SJCRH30 (cell line): ENCODE results near the gene ERI3. TPM values are rescaled to one million over a fixed set of nuclear protein-coding genes. Genes with fewer than 3 reads are reported as not detected.
"Not testable (repeated sequence)": the region's sequence is repeated elsewhere in the genome, so short reads cannot be mapped to it uniquely, and the experiment has no call there.

Source experiments
- DNase-seq, 2 experiments: peaks; one replicate each; pipeline ENCODE4 v3.0.0-alpha.2; 2015 to 2020
- H3K27ac ChIP-seq: fragments of 250-450 bp; sonication (Bioruptor Pico); 2 replicates; pipeline ENCODE4 v1.5.1; 2020; ENCODE audit warnings: mild to moderate bottlenecking, moderate library complexity
- H3K27me3 ChIP-seq: fragments of 250-450 bp; sonication (Bioruptor Pico); 2 replicates; pipeline ENCODE4 v1.5.1; 2020; ENCODE audit warnings: mild to moderate bottlenecking, moderate library complexity
- H3K36me3 ChIP-seq: fragments of 250-450 bp; sonication (Bioruptor Pico); 2 replicates; pipeline ENCODE4 v1.5.1; 2020; ENCODE audit warnings: mild to moderate bottlenecking, moderate library complexity
- H3K4me1 ChIP-seq: fragments of 250-450 bp; sonication (Bioruptor Pico); 2 replicates; pipeline ENCODE4 v1.5.1; 2020; ENCODE audit warnings: mild to moderate bottlenecking, moderate library complexity
- H3K4me3 ChIP-seq: fragments of 250-450 bp; sonication (Bioruptor Pico); 2 replicates; pipeline ENCODE4 v1.5.1; 2020; ENCODE audit warnings: mild to moderate bottlenecking, moderate library complexity
- H3K9me3 ChIP-seq: fragments of 250-450 bp; sonication (Bioruptor Pico); replicated peaks from 2 replicates; pipeline ENCODE4 v1.5.1; 2020; ENCODE audit warnings: mild to moderate bottlenecking, moderate library complexity
- total RNA-seq: library from RNA; depleted of rRNA; stranded (reverse); fragments of >200 nt; shearing (Covaris generic); gene quantifications from 2 replicates; pipeline ENCODE4 v1.2.3, GENCODE V29; 2014

Gene ERI3
- total RNA-seq, 1 experiment from 2014 or later: 64.8 TPM

DNA sequence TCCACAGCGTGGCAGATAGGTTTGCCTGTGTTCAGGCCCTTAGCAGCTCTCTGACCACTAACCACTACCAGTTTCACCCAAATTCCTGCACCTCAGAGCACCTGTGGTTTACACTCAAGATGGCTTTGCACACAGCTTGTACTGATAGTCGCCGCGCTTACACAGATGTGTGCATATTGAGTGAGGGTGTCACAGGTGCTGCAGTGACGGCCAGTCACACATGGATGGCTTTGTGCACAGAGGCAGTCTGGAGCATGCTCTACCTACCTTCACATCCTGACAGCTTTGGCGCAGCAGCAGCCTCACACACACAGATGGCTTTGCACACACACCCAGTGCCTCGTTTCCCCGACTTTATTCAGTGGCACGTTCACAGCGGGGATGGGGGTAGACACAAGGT, 134.3 kb downstream of the ERI3 start:
- H3K36me3 ChIP-seq: peaks cover 22% of the 10 kb centered on the region
- no peak for DNase-seq

DNA sequence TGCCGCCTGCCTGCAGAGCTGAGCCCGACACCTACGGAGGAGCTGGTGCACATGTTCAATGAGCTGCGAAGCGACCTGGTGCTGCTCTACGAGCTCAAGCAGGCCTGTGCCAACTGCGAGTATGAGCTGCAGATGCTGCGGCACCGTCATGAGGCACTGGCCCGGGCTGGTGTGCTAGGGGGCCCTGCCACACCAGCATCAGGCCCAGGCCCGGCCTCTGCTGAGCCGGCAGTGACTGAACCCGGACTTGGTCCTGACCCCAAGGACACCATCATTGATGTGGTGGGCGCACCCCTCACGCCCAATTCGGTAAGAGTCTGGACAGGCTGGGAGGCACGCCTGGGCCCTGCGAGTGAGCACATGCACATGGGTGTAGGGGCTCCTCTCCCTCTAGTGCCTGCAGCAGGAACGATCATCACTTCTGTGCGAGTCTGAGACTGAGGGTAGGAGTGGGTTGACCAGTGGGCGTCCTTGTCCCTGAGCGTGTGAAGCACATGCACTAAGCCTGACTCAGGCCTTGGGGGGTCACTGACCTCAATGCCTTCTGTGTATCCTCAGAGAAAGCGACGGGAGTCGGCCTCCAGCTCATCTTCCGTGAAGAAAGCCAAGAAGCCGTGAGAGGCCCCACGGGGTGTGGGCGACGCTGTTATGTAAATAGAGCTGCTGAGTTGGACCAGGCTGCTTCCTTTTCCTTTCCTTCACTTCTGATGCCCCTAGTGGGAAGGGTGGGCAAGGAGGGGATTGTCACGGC, 134.9 kb downstream of the ERI3 start:
- Histone ChIP-seq H3K27me3 (no peaks in the 10 kb centered on the region), H3K9me3 (no peaks in the 10 kb centered on the region), H3K36me3 (peaks cover 22% of the 10 kb centered on the region), H3K4me3 (no peak overlapping the region), H3K4me1 (no peaks in the 10 kb centered on the region), H3K27ac (no peak overlapping the region)
- no peak for DNase-seq

More for the DNA sequence above, 134.3 kb downstream of the ERI3 start:
- H3K9me3 ChIP-seq: peaks cover 2% of the 10 kb centered on the region
- no peaks in the 10 kb centered on the region for H3K27me3 ChIP-seq
- H3K27ac ChIP-seq: no peak overlapping the region
- no peak overlapping the region for H3K4me3 ChIP-seq
- no peaks in the 10 kb centered on the region for H3K4me1 ChIP-seq

DNA sequence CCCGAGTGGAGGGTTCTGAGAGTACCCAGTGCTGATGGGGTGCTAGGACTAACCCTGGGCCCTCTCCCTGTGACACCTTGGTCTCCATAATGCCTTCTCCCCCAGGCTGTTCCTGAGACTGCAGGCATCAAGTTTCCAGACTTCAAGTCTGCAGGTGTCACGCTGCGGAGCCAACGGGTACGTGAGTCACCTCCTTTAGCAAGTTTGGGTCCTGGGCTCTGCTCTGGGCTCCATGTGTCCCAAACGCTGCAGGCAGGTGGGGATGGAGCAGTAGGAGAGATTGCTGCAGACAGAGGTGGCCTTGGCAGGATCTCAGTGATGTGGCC, 135.8 kb downstream of the ERI3 start:
- peaks cover 22% of the 10 kb centered on the region for H3K36me3 ChIP-seq

DNA sequence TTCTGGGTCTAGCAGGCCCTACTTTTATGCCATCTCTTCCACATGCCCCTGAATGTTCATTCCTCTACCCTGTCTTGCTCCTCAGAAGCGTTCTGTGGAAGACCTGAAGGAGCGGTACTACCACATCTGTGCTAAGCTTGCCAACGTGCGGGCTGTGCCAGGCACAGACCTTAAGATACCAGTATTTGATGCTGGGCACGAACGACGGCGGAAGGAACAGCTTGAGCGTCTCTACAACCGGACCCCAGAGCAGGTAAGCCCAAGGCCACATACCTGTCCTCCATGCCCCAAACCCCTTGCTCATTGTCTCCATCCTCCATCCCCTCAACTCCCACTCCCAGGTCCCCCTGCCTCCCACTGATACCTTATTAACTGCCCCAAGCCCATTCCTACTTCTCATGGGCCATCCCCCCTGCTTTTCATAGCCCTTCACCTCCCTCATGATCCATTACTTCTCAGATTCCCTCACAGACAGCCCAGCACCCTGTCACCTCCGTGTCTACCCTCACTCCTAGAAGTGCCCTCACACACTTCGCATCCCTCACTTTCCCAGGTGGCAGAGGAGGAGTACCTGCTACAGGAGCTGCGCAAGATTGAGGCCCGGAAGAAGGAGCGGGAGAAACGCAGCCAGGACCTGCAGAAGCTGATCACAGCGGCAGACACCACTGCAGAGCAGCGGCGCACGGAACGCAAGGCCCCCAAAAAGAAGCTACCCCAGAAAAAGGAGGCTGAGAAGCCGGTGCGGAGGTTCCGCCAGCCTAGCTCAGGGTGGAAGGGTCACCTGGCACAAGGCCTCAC, 136.4 kb downstream of the ERI3 start:
- Histone ChIP-seq H3K27me3 (no peaks in the 10 kb centered on the region), H3K9me3 (no peaks in the 10 kb centered on the region), H3K4me3 (no peak overlapping the region), H3K4me1 (no peaks in the 10 kb centered on the region), H3K36me3 (peaks cover 22% of the 10 kb centered on the region), H3K27ac (no peak overlapping the region)
- DNase-seq: no peak

More for the DNA sequence above, 135.8 kb downstream of the ERI3 start:
- Histone ChIP-seq H3K4me1 (no peaks in the 10 kb centered on the region), H3K9me3 (no peaks in the 10 kb centered on the region), H3K27ac (no peak overlapping the region), H3K27me3 (no peaks in the 10 kb centered on the region), H3K4me3 (no peak overlapping the region)
- DNase-seq: no peak

DNA sequence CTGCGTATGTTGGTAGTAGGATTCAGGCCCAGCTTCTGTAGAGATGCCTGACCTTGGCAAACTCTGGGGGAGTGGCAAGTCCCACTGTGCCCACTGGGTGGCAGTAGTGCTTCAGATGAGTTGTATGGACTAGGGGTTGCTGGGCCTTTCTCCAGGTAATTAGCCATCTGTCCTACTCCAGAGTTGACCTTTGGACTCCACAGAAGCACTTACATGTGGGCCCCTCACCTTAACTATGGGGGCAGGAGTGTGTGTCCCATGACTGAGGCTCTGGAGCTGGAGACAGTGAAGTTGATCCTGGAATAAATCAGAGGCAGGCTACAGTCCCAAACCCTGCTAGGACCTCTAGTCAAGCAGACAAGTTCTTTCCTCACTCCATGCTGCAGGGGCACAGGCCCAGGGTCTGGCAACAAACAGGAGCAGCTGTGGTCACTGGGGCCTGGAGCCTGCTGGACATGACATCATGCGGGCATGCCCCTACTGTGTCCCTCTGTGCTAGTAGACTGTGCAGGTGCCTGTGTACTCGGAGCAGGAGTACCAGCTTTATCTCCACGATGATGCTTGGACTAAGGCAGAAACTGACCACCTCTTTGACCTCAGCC, 137.1 kb downstream of the ERI3 start:
- DNase-seq: peak; percentile 71 to 90
- peaks cover 22% of the 10 kb centered on the region for H3K36me3 ChIP-seq

DNA sequence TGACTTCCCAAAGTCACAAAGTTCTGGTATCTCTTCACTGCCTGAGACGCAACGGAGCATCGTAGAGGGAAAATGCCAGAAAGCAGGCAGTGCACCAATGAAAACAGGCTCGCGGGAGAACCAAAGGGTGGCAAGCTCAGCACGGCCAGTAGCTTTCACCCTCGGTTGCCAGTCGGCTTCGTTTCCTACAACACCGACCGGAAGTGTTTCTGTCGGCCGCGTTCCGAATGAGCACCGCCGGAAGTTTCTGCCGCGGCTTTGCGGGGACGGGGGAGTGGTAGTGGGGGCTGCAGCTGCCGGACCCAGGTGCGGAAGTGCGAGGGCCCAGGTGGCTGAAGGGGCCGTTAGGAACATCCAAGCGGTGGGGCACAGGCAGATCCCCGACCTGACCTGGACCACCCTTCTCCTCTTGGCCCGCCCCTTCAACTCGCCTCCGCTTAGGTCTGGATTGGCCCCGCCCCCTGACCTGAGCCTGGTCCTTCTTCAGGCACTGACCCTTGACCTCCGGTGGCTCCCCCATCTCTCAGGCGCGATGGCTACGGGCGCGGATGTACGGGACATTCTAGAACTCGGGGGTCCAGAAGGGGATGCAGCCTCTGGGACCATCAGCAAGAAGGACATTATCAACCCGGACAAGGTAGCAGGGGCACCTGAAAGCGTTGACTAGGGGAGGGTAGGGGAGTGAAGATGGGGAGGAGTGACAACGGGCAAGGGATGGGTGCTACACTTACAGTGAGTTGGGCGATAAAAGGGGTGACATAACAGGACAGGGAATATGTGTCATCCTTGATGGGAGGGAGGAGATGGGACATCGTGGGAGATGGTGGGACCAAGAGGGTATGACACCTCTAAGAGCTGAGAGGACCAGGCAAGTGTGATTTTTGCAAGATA, 141.6 kb downstream of the ERI3 start, which contains the start of gene DMAP1:
DMAP1 (plus strand) TSS at position 250 of the 891 bp plus-strand sequence; CDS start at position 533, 283 bp downstream.
- peaks cover 11% of the 10 kb centered on the region; the same call in 1 of the 2 replicates for H3K36me3 ChIP-seq
- peak within 1 kb of the TSS; percentile 44 for H3K27ac ChIP-seq
- DNase-seq: peak; percentile 86 to 93
- no peaks in the 10 kb centered on the region for H3K9me3 ChIP-seq
- 0 out of 2 replicates have a peak, but pooled peaks cover 2% of the 10 kb centered on the region for H3K4me1 ChIP-seq
- peak within 1 kb of the TSS; percentile 81 for H3K4me3 ChIP-seq
- no peaks in the 10 kb centered on the region for H3K27me3 ChIP-seq

More for the DNA sequence above, 137.1 kb downstream of the ERI3 start:
- Histone ChIP-seq H3K27me3 (no peaks in the 10 kb centered on the region), H3K27ac (no peak overlapping the region), H3K4me1 (no peaks in the 10 kb centered on the region), H3K9me3 (no peaks in the 10 kb centered on the region), H3K4me3 (no peak overlapping the region)

DNA sequence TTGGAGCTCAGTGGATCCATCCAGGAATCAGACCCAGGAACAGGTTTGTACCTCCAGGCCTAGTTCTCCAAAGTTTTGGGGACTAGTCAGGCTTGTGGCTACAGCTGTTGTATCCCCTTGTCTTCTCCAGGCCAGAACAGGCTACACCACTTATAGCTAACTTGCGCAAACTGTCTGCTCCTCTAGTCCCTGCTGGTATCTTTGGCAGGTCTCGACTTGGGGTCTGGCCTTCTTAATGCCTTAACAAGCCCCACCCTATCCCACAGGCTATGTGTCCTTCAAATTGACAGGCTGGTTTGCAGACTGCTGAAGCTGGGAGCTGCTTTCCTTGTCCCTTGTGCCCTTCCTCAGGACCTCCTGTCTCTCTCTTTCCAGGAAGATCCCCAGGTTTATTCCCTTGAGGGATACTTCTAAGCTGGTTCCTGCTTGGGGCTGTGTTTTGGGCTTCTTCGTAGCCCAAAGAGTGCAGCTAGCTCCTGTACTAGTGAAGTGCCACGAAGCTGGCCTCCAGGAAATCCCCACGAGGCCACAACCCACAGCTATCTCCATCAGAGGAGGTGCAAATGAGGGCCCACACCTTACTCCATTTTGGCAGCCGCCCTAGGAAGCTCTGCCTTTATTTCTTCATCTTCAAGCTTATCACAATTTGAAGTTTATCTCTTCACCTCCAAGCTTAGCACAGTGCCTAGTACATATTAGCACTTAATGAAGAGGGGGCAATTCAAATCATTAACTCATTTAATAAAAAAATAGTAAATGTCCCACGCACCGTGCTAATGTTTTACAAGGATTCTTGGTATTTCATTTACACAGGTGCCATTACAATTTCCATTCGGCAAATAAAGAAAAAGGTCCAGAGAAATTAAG, 142.5 kb downstream of the ERI3 start:
- DNase-seq: no peak

DNA sequence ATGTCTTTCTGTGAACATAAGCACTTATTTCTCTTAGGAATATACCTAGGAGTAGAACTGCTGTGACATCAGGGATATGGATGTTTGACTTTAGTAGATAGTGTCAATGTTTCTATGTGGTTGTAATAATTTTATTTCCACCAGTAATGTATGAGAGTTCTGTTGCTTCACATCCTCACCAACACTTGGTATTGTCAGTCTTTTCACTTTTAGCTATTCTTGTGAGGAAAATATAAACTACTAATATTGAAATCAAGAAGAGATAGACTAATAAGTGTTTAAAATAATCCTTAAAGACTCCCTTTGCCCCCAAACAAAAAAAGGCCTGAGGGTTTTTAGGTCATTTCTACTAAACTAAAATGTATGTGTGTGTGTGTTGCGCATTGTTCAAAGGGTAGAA, 144.5 kb downstream of the ERI3 start:
- DNase-seq: no peak
- Histone ChIP-seq H3K27me3 (no peaks in the 10 kb centered on the region), H3K36me3 (no peaks in the 10 kb centered on the region)

More for the DNA sequence above, 142.5 kb downstream of the ERI3 start:
- Histone ChIP-seq H3K4me3 (peak overlapping the region; percentile 81), H3K4me1 (0 out of 2 replicates have a peak, but pooled peaks cover 2% of the 10 kb centered on the region), H3K36me3 (0 out of 2 replicates have a peak, but pooled peaks cover 7% of the 10 kb centered on the region), H3K27ac (no peak overlapping the region; the same call in 1 of the 2 replicates), H3K9me3 (no peaks in the 10 kb centered on the region), H3K27me3 (no peaks in the 10 kb centered on the region)

DNA sequence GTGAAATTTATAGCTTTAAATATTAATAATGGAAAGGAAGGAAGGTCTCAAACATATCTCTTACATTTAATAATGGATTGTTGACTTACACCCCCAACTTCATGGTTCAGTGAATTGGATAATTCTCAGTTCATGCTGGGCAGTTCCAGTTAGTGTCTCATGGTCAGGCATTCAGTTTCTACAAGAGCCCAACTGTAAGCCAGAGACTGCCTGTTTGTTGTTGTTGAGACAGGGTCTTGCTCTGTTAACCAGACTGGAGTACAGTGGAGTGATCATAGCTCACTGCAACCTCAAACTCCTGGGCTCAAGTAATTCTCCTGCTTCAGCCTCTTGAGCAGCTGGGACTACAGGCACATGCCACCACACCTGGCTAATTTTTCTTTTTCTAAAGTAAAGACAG, 146.8 kb downstream of the ERI3 start:
- no peak for DNase-seq
- no peaks in the 10 kb centered on the region for H3K36me3 ChIP-seq
- H3K4me1 ChIP-seq: 0 out of 2 replicates have a peak, but pooled peaks cover 2% of the 10 kb centered on the region
- 0 out of 2 replicates have a peak, but pooled peaks cover 2% of the 10 kb centered on the region for H3K27me3 ChIP-seq
- no peak overlapping the region for H3K4me3 ChIP-seq
- no peak overlapping the region for H3K27ac ChIP-seq
- H3K9me3 ChIP-seq: no peaks in the 10 kb centered on the region

More for the DNA sequence above, 144.5 kb downstream of the ERI3 start:
- Histone ChIP-seq H3K4me1 (0 out of 2 replicates have a peak, but pooled peaks cover 2% of the 10 kb centered on the region), H3K4me3 (no peak overlapping the region), H3K9me3 (no peaks in the 10 kb centered on the region), H3K27ac (no peak overlapping the region)

DNA sequence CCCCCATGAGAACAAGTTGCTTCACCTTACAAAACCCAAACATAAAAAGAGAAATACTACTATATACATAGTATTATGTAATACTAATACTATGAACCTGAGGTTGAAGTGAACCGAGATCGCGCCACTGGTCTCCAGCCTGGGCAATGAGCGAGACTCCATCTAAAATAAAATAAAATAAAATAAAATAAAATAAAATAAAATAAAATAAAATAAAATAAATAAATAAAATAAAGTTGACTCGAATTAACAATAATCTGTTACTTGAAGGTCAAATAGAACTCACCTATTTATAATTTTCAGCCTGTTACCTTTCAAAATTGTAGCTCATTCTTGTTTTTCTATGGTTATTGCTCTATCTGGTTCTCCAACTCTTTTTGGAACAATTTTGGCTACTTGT, 148.5 kb downstream of the ERI3 start:
- not testable (repeated sequence) for H3K4me1 ChIP-seq, DNase-seq, H3K36me3 ChIP-seq, H3K27ac ChIP-seq, H3K4me3 ChIP-seq, H3K27me3 ChIP-seq, H3K9me3 ChIP-seq

DNA sequence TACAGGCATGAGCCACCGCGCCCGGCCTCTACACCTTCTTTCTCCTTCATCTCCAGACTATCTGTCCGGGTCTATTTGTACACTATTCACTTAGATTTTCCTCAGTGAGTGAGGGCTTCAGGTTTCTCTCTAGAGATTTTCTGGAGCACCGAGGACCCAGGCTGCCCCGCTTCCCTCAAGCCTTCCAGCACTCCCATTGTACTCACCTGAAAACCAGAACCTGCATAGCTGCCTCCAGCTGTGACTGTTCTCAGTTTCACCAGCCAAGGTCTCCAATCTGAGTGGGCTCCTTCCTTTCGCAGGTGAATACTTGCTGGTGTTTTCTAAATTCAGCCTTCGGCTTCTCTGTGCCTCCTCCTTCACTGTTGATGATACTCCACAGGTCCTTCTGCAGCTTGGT, 154.7 kb downstream of the ERI3 start:
- DNase-seq: no peak
- Histone ChIP-seq H3K36me3 (no peaks in the 10 kb centered on the region), H3K9me3 (no peaks in the 10 kb centered on the region), H3K4me1 (no peaks in the 10 kb centered on the region), H3K4me3 (no peak overlapping the region), H3K27ac (no peak overlapping the region), H3K27me3 (peaks cover 6% of the 10 kb centered on the region; the same call in 1 of the 2 replicates)

DNA sequence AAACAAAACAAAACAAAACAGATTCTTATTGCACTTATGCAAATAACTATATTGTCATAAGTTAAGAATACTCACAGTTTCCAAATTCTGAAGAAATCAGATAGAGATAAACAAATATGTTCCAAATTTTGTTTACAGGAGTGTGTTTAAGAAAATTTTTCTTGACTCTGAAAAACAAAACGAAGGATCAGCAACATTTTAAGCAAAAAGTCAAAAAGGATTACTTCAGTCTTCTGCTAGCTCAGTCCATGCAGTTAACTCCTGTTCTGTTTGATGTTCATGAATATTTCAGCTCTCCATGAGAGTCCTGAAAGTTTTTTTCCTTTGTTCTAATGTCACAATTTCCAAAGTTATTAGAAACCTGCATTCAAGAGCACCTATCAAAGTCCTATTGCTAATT, 180.4 kb downstream of the ERI3 start:
- peaks cover 8% of the 10 kb centered on the region; the same call in 1 of the 2 replicates for H3K27me3 ChIP-seq
- H3K27ac ChIP-seq: no peak overlapping the region
- no peak overlapping the region for H3K4me3 ChIP-seq
- peaks cover 16% of the 10 kb centered on the region; the same call in 1 of the 2 replicates for H3K9me3 ChIP-seq
- no peaks in the 10 kb centered on the region for H3K36me3 ChIP-seq
- no peaks in the 10 kb centered on the region for H3K4me1 ChIP-seq
- no peak for DNase-seq
